GM18867 (cell line): ENCODE data around the gene RBM28.

Experiments used
- ATAC-seq: cut with Tn5 transposase; IDR thresholded peaks from one replicate; pipeline ENCODE4 v1.9.1; 2021; ENCODE audit warnings: mild to moderate bottlenecking, moderate library complexity; ENCODE audit not compliant: unreplicated experiment

Gene RBM28

GRCh38 chr7:128376077-128376476, 32.4 kb upstream of the RBM28 start:
- ATAC-seq, result no peak

DNA sequence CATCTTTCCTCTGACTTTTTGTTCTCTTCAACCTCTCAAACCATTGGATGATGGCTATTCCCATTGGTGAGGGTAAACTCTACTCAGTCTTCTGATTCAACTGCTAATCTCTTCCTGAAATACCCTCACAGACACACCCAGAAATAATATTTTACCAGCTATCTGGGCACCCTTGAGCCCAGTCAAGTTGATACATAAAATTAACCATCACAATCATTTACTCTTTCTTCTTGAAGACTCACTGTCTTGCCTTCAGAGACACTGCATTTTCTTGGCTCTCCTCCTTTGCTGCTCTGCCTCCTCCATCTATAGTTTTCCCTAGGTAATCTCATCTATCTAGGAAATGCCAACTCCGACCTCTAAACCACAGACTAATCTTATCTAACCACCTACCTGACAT, 30.3 kb upstream of the RBM28 start:
- no peak for ATAC-seq

- no peak for ATAC-seq
Measured at GRCh38 chr7:128373606-128374005, 29.9 kb upstream of the RBM28 start.

DNA sequence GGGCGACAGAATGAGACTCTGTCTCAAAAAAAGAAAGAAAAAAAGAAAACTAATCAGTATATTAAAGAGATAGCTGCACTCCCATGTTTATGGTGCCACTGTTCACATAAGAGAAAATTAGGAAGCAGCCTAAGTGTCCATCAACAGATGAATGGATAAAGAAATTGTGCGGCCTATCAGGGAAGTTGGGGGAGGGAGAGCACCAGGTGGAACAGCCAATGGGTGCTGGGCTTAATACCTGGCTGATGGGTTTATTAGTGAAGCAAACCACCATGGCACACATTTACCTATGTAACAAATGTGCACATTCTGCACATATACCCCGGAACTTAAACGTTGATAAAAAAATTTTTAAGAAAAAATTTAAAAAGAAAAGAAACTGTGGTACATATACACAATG, 26.8 kb upstream of the RBM28 start:
- no peak for ATAC-seq

- ATAC-seq, result no peak
Measured at GRCh38 chr7:128366986-128367385, 23.3 kb upstream of the RBM28 start.

DNA sequence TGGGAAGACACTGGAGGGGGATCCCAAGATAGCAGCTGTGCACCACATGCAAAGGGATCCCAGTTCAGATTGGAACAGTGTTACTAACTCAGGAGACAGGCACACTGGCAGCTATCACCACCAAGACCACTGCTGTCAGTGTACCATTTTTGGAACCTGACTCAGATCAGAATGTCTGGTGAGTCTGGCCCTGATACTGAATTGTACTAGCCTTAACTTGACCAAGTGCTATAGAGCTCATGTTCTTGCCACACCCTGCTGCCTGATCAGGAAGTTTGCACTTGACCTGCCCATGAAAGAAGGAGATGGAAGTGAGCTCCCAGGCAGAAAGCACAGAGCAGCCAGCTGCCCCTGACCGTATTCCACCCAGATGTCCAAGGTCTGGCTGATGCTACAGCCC, 22.6 kb upstream of the RBM28 start:
- ATAC-seq, result no peak

- no peak for ATAC-seq
Measured at GRCh38 chr7:128365432-128365831, 21.7 kb upstream of the RBM28 start.

GRCh38 chr7:128364166-128364870, 20.6 kb upstream of the RBM28 start:
- ATAC-seq, result no peak

GRCh38 chr7:128363261-128363721, 19.6 kb upstream of the RBM28 start:
- no peak for ATAC-seq

DNA sequence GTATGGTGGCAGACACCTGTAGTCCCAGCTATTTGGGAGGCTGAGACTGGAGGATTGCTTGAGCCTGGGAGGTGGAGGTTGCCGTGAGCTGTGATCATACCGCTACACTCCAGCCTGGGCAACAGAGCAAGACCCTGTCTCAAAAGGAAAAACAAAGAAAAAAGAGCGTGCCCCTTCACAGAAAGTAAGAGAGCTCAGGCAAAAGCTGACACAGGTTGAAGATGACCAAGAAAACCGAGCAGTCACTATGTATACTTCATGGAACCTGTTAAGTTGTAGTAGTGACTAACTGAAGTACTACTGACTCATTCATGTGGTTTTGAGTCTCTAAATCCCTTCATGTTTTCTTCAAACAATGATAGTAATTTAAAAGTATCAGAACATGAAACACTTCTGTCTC, 19.0 kb upstream of the RBM28 start:
- no peak for ATAC-seq

DNA sequence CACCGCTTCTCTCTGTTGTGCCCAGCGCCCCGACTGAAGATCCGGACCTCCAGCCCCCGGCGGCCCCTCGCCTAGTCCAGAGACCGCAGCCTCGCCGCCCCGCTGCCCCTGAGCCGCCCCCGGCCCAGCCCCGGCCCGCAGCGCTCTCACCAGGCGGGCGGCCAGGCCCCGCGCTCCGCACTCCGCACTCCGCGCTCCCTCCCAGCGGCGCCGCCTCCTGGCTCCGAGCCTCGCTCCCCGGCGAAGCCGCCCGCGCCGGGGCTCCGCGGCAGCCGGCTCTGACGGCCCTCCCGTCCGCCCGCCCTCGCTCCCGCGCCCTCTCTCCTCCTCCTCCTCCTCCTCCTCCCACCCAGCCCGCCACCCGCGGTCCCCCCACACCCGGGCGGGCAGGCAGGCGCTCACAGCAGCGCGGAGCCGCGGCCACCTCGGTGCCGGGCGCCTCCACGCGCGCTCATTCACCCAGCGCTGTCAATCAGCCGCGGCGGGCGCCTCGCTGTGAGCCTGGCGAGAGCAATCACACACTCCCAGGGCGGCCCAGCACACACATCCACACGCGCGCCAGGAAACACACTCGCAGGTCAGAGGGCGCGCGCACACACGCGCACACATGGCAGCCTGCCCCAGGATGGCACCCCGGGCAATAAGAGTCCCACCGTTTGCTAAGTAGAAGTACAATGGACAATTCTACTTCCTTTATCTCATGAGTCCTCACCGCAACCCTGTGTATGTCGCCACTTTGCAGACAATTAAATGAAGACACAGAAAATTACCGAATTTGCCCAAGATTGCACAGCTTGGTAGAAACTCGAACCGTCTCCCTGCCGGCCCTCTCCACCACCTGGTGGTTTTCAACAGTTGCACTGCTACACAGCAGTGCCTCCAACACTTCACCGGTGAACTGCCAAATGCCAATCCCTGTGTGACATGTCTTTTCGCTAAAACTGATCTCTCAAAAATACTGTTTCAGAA, 18.0 kb upstream of the RBM28 start, which contains the start of gene PRRT4:
PRRT4 (minus strand) TSS at position 280 of the 969 bp plus-strand sequence.
- ATAC-seq, result peak; percentile 58

DNA sequence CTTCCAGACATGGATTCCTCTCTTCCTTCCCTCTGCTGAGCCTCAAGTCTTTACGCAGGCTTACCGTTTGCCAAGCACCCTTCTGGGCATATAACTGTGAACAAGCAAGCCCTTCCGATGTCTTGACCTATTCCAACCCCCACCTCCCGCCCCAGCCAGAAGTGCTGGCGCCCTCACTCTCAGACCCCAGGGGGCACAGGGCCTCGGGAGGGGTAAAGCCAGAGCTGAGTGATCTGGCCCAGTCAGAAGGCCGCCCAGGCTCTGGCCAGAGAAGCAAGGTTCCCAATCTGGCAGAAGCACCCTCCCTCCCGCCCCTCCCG, 16.6 kb upstream of the RBM28 start:
- no peak for ATAC-seq

GRCh38 chr7:128359939-128360338, 16.2 kb upstream of the RBM28 start:
- ATAC-seq, result no peak

DNA sequence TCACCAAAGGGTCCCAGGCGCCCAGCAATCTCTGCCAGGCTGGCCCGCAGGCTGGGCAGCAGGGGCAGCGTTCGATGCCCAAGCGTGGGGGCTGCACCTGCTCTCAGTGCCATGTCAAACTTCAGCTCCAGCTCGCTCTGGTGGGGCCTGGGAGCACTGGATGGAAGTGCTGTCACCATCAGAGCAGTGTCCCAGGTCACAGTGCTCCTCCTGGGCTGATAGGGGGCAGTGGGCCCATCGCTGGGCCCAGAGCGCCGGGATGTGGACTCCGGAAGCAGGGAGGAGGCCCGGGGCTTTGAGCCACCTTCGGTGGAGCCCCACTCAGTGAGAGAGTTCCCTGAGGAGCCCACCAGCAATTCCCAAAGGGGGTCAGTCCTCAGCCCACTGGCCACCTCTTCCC, 15.6 kb upstream of the RBM28 start:
- no peak for ATAC-seq

DNA sequence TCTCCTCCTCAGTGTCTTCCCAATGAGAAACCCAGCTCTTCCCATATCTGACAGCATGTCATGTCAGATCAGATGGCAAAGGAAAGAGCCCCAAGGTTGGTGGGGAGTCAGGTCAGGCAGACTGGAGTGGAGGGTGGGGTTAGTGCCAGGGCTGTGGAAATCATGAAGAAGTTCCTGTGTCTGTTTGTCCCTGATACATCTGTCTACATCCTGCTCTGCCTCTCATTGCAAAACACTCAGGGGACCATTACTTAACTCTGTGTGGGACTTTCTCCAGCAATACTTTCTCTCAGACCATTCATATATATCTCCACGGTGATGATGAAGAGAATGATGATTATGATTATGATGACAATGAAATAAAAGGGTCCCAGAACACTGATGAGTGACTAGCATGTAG, 14.5 kb upstream of the RBM28 start:
- ATAC-seq, result no peak

DNA sequence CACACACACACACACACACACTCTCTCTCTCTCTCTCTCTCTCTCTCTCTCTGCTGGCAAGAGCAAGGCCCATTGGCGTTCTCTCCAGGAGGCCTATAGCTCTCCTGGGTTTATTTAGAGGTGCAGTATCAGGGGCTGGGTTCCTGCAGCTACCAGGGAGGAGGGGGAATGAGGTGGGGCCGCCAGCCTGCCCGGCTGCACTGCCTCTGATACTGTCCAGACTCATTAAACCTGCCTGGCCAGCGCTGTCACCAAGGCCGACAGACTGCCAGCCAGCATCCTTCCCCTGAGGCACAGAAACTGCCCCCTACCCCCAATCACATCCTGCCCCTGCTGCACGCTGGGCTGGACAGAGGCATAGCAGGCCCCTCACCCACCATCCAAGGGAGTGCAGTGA, 13.5 kb upstream of the RBM28 start:
- no peak for ATAC-seq

DNA sequence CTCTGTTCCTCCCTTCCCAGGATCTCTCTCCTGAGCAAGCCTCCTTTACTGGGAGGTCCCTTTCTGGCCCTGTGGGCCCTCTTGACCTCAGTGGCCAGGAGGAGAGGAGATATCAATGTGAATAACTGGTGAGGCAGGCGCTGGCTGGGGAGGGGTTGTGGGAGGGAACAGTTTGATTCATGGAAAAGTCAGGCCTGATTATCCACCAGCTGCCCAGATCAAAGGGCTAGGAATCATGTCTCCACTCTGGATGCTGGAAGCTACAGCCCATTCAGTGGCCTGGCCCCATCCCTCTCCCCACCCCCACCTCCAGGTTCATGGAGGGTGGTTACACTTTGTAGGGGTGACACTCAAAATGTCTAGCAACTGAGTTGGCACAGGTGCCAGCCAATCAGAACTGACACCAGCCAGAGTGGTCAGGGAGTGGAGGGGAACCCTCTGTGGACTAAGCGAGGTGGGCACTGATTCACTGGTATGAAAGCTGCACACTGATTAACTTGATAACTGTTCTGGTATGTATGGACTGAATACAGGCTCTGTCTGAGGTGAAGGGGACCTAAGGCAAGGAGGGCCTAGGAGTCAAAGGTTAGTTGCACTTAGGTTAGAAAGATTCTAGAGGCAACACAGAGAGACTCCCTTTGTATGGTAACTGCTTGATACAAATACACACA, 13.0 kb upstream of the RBM28 start:
- ATAC-seq, result no peak

GRCh38 chr7:128353610-128354009, 9.9 kb upstream of the RBM28 start:
- ATAC-seq, result no peak

- no peak for ATAC-seq
Measured at GRCh38 chr7:128353189-128353588, 9.5 kb upstream of the RBM28 start.

GRCh38 chr7:128352636-128353035, 8.9 kb upstream of the RBM28 start:
- no peak for ATAC-seq

- ATAC-seq, result no peak
Measured at GRCh38 chr7:128352153-128352537, 8.4 kb upstream of the RBM28 start.
